ENCODE results near the gene ARHGDIB. TPM values are rescaled to one million over a fixed set of nuclear protein-coding genes. Genes with fewer than 3 reads are reported as not detected.
A peak's percentile ranks its signal among the peaks of the same experiment; 100 is the strongest.

ARHGDIB gene
- total RNA-seq, 1 donor from 2014 or later: 313 TPM

DNA sequence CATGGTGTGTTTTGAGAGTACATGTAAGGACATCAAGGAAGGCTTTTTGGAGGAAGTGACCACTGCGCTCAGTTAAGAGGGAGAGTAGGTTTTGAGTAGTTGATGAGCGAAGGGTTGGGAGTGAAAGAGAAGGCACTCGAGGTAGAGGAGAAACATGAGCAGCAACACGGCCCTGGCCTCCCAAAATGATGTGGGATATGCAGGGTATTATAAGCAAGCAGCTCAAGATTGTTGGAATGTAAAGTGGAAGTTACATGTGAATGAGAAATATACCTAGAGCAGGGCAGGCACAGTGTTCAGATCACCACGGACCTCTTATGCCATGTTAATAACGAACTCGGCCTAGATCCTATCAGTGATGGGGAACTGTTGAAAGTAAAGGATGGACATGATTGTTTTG, 2.1 kb upstream of the ARHGDIB start:
- ATAC-seq (no peak), DNase-seq (no peak)
- TF ChIP-seq, protein P1, sequence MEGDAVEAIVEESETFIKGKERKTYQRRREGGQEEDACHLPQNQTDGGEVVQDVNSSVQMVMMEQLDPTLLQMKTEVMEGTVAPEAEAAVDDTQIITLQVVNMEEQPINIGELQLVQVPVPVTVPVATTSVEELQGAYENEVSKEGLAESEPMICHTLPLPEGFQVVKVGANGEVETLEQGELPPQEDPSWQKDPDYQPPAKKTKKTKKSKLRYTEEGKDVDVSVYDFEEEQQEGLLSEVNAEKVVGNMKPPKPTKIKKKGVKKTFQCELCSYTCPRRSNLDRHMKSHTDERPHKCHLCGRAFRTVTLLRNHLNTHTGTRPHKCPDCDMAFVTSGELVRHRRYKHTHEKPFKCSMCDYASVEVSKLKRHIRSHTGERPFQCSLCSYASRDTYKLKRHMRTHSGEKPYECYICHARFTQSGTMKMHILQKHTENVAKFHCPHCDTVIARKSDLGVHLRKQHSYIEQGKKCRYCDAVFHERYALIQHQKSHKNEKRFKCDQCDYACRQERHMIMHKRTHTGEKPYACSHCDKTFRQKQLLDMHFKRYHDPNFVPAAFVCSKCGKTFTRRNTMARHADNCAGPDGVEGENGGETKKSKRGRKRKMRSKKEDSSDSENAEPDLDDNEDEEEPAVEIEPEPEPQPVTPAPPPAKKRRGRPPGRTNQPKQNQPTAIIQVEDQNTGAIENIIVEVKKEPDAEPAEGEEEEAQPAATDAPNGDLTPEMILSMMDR (IDR thresholded peaks at IDR 0.05): no peak
- Histone ChIP-seq H3K4me3 (no peak overlapping the region), H3K27me3 (ENCODE audit: low read depth) (no peaks in the 10 kb centered on the region), H3K27ac (no peak overlapping the region), H3K9me3 (no peaks in the 10 kb centered on the region), H3K4me1 (peaks cover 25% of the 10 kb centered on the region), H3K36me3 (no peaks in the 10 kb centered on the region)
- intact Hi-C loops (cut with DNase I): no loop called here

DNA sequence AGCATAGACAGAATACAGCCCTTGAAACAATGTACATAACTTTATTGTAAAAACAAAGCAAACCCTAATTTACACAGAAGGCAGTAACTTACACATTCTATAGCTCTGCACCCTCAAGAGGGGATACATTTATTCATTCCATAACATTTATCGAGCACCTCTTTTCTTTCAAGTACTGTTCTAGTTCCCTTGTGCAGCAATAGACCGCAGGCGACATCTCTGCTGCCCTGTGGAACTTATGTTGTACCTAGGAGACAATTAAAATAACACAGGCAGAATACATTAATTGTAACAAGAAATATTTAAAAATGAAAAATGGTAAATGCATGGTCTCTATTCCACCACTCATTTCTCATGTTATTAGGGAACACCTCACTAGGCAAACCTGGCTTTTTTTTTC, 1.4 kb upstream of the ARHGDIB start:
- H3K9me3 ChIP-seq: no peaks in the 10 kb centered on the region
- intact Hi-C loops (cut with DNase I): no loop called here
- H3K4me3 ChIP-seq: no peak overlapping the region
- peaks cover 32% of the 10 kb centered on the region for H3K4me1 ChIP-seq
- ATAC-seq (no peak), DNase-seq (no peak)
- H3K36me3 ChIP-seq: no peaks in the 10 kb centered on the region
- no peaks in the 10 kb centered on the region for H3K27me3 ChIP-seq (ENCODE audit: low read depth)
- TF ChIP-seq, protein P1 (IDR thresholded peaks at IDR 0.05): no peak
- peak overlapping the region; percentile 85 for H3K27ac ChIP-seq

DNA sequence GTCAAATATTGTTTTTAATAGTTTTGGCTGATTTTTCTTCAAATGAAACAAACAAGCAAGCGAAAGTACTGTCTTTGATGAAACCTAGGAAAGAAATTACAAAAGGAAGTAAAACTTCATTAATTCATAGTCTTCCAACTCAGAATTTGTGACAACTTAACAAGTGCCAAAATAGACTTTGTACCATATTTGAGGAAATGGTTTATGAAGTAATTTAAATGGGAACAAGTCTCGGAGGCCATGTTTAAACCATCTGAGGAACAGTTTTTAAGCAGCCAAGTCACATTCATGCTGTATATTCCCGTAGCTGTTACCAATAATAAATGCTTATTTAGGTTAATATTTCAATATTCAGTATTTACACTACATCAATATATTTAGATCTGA, 745 bp upstream of the ARHGDIB start:
- intact Hi-C loops (cut with DNase I): no loop called here
- Histone ChIP-seq H3K27me3 (ENCODE audit: low read depth) (no peaks in the 10 kb centered on the region), H3K4me1 (peaks cover 39% of the 10 kb centered on the region), H3K9me3 (no peaks in the 10 kb centered on the region), H3K27ac (peak overlapping the region; percentile 85), H3K4me3 (peak overlapping the region; percentile 59), H3K36me3 (no peaks in the 10 kb centered on the region)
- TF ChIP-seq, protein P1 (IDR thresholded peaks at IDR 0.05): no peak
- DNase-seq (no peak), ATAC-seq (no peak)

DNA sequence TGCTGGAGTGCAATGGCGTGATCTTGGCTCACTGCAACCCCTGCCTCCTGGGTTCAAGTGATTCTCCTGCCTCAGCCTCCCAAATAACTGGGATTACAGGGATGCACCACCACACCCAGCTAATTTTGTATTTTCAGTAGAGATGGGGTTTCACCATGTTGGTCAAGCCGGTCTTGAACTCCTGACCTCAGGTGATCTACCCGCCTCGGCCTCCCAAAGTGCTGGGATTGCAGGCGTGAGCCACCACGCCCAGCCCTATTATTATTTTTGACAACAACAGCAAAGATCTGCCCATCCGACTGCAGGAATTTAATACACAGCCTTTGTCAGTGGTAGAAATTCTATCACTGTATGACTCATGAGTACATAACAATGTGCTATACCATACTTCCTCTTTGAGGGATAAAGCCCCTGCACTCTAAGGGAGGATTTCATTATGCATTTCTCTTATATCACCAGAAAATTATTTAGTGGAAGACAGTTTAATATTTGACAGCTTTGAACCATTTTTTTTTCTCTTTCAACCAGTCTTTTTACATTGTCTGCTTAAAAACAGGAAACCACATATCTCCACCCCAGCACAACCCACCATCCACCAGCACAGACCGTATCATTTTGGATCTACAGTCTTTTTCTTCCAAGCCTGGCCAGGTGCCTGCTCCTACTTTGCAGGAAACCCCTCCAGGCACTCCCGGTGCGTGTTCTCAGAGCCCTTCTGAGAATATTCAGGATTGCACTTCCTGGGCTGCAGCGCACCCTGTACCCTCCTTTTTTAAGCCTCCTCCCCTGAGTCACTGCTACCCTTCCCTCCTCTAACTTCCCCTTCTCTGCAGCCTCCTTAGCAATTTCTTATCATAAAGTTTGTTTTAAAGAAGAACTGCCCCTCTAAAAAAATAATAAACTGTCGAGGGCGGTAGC, 594 bp downstream of the ARHGDIB start:
- Histone ChIP-seq H3K4me3 (peak overlapping the region; percentile 59), H3K27me3 (ENCODE audit: low read depth) (no peaks in the 10 kb centered on the region), H3K9me3 (no peaks in the 10 kb centered on the region), H3K27ac (peak overlapping the region; percentile 85), H3K4me1 (peaks cover 52% of the 10 kb centered on the region), H3K36me3 (no peaks in the 10 kb centered on the region)
- intact Hi-C loops (cut with DNase I): no loop called here
- ATAC-seq: peak; percentile 86 to 87
- TF ChIP-seq, protein P1 (IDR thresholded peaks at IDR 0.05): no peak
- DNase-seq: no peak

DNA sequence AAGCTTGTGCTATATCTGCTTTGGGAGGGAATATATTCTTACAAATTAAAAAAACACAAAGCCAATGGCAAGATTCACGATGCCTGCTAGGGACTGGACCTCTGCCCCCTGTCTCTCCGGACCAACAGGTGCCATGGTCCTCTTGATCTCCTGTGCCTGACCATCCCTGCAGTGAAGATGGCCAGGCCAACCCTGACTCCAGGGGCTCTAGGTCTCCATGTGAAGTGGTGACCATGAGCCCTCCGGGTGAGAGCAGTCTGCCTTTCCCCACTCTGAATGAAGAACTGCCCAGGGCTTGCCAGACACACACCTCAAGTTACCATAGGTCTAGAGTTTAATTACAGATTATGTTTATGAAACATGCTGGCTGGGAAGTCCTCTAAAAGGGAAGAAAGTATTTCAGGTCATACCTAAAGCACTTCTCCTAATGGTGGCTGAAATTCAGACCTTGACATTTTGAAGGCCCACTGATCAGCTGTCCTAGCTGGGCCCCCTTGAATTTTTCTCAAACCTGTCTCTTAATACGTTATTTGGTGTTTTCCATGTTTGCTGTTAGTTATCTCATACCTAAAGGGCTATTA, 1.4 kb downstream of the ARHGDIB start:
- H3K9me3 ChIP-seq: no peaks in the 10 kb centered on the region
- DNase-seq (no peak), ATAC-seq (peak in 1 of 2 donors; percentile 2)
- H3K27me3 ChIP-seq (ENCODE audit: low read depth): no peaks in the 10 kb centered on the region
- TF ChIP-seq, protein P1 (IDR thresholded peaks at IDR 0.05): no peak
- H3K36me3 ChIP-seq: no peaks in the 10 kb centered on the region
- peak overlapping the region; percentile 85 for H3K27ac ChIP-seq
- intact Hi-C loops (cut with DNase I): no loop called here
- peak overlapping the region; percentile 59 for H3K4me3 ChIP-seq
- peaks cover 60% of the 10 kb centered on the region for H3K4me1 ChIP-seq
